GM19397 (cell line): ENCODE results near the gene ANO9.

ENCODE experiments used
- ATAC-seq: cut with Tn5 transposase; IDR thresholded peaks from one replicate; pipeline ENCODE4 v1.9.1; 2021; ENCODE audit warnings: mild to moderate bottlenecking, moderate library complexity; ENCODE audit not compliant: unreplicated experiment

The ANO9 gene

GRCh38 chr11:441418-442274 is at the start of gene ANO9:
TSS of gene ANO9 (minus strand) at chr11:442011. CDS start at chr11:441926, 85 bp downstream.
- peak; percentile 63 for ATAC-seq

- no peak for ATAC-seq
Measured at GRCh38 chr11:491358-491757, 49.5 kb upstream of the ANO9 start.

DNA sequence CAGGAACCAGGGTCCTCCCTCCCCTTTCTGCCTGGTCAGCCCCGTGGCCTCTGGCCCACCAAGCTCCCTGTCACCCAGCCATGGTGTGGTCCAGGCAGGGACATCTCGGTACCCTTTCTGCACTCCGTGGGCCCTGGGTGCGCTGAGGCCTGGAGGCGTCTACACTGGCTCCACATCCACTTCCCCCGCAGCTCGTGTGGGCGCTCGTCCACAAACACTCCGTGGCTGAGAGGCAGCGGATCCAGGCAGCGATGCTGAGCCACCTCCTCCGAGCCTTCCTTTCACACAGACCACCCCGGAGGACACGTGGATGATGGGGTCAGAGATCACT is 49.1 kb upstream of the ANO9 start:
- no peak for ATAC-seq

GRCh38 chr11:490186-490929 is 48.5 kb upstream of the ANO9 start:
- no peak for ATAC-seq

DNA sequence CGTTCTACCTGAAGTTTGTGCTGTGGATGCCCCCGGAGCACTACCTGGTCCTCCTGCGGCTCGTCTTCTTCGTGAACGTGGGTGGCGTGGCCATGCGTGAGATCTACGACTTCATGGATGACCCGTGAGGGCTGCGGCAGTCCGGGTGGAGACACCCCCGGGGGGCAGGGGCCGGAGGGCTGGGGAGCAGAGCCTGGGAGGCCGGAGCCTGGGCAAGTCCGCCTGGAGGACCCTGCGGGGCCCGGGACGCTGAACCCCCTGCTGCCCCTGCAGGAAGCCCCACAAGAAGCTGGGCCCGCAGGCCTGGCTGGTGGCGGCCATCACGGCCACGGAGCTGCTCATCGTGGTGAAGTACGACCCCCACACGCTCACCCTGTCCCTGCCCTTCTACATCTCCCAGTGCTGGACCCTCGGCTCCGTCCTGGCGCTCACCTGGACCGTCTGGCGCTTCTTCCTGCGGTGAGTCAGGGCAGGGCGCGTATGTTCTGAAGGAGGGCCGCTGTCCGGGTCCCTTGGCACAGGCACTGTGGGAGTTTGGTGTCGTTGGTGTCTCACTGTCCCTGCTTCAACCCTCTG is 47.9 kb upstream of the ANO9 start:
- ATAC-seq = no peak

- no peak for ATAC-seq
Measured at GRCh38 chr11:488992-489391, 47.2 kb upstream of the ANO9 start.

- no peak for ATAC-seq
Measured at GRCh38 chr11:488579-488978, 46.8 kb upstream of the ANO9 start.

DNA sequence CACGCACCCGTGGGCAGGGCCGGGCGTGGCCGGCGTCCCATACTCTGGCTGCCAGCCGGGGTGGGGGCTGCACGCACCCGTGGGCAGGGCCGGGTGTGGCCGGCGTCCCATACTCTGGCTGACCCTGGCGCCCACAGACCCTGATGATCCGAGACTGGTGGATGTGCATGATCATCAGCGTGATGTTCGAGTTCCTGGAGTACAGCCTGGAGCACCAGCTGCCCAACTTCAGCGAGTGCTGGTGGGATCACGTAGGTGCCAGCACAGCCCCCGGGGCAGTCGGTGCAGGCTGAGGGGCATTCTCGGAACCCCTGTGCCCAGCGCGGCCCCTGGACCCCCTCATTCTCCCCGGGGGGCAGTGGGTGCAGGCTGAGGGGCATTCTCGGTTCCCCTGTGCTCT is 46.3 kb upstream of the ANO9 start:
- no peak for ATAC-seq

GRCh38 chr11:487571-488021 is 45.8 kb upstream of the ANO9 start:
- no peak for ATAC-seq

- no peak for ATAC-seq
Measured at GRCh38 chr11:486189-486588, 44.4 kb upstream of the ANO9 start.

DNA sequence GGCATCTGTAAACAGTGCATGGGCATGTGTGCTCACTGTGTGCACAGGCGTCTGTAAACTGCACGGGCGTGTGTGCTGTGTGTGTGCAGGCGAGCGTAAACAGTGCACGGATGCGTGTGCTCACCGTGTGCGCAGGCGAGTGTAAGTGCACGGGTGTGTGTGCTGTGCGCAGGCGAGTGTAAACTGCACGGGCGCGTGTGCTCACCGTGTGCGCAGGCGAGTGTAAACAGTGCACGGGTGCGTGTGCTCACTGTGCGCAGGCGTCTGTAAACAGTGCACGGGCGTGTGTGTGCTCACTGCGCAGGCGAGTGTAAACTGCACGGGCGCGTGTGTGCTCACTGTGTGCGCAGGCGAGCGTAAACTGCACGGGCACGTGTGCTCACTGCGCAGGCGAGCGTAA is 42.8 kb upstream of the ANO9 start:
- no peak for ATAC-seq

DNA sequence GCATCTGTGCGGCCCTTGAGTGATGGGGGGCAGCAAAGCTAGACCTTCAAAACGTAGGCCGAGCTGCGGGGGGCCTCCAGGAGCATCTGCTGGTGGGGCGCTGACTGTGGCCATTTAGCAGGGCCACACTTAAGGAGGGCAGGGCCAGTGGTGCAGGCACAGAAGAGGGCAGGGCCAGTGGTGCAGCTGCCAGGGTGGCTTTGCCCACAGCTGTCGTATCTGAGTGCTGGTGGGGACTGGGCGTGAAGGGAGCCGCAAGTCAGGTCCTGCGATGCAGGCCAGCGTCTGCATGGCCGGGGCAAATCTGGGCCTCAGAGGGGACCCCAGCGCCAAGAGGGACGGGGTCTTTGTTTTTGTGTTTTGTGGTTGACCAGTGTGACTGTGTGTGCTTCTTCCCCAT is 37.5 kb upstream of the ANO9 start:
- ATAC-seq = no peak

GRCh38 chr11:477052-477715 is 35.4 kb upstream of the ANO9 start:
- ATAC-seq = no peak

DNA sequence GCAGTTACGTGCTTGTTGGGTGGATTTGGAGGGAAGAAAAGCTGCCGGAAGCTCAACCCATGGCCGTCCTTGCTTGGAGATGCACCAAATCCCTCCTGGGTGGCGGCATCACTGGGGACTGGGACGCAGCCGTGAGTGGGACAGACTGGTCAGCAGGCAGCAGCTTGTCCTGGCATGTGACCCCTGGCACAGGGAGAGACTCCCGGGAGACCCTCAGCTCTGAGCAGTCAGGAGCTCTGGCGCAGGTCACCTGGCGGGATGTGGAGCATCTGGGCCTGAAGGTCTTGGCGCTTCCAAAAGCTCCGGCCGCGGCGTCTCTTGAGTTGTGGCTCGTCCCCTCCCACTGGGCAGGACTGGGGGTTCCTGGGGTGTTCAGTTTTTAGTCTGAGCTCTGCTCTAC is 34.6 kb upstream of the ANO9 start:
- no peak for ATAC-seq

- no peak for ATAC-seq
Measured at GRCh38 chr11:475941-476340, 34.1 kb upstream of the ANO9 start.

DNA sequence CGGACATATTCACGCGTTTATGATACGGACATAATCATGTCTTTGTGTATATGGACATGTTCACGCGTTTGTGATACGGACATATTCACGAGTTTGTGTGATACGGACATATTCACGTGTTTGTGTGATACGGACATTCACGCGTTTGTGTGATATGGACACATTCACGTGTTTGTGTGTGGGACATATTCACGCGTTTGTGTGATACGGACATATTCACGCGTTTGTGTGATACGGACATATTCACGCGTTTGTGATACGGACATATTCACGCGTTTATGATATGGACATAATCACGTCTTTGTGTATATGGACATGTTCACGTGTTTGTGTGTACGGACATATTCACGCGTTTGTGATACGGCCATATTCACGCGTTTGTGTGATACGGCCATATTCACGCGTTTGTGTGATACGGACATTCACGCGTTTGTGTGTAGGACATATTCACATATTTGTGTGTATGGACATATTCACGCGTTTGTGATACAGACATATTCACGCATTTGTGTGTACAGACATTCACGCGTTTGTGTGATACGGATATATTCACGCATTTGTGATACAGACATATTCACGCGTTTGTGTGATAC is 33.2 kb upstream of the ANO9 start:
- no peak for ATAC-seq

- ATAC-seq = no peak
Measured at GRCh38 chr11:473962-474785, 32.4 kb upstream of the ANO9 start.

DNA sequence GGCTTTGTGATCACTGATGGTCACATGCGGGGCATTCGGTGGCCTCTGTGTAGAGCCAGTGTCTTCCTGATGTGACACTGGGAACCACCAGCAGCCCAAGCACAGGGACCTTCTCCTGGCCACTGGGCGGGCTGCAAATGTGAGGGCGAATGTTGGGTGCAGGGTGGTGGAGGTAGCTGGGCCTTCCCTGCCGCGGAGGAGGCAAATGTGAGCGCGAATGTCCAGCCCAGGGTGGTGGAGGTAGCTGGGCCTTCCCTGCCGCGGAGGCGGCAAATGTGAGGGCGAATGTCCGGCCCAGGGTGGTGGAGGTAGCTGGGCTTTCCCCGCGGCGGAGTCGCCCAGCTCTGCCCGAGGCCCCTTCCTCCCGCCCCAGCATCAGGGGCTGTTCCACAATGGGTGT is 31.6 kb upstream of the ANO9 start:
- ATAC-seq = no peak

GRCh38 chr11:472816-473215 is 31.0 kb upstream of the ANO9 start:
- ATAC-seq = no peak

DNA sequence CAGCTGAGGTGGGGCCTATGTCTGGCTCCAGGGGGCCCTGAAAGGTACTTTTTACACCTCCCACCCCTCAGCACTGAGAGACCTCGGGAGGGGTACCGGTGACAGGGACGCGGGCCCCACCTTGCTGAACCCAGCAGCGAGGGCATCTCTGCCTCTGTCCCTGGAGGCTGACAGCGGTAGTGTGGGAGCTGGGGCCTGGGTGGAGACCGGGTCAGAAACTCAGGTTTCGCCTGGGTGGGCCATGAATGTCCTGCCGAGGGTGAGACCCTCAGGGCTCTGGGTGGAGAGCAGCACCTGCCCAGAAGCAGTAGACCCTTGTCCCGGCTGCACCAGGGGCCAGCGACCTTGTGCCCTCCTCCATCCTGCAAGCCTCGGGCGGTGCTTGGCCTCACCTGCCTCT is 30.5 kb upstream of the ANO9 start:
- no peak for ATAC-seq
